ENCODE measurements around the gene PSMC5.
"Not testable (repeated sequence)": the region's sequence is repeated elsewhere in the genome, so short reads cannot be mapped to it uniquely, and the experiment has no call there.

The PSMC5 gene

GRCh38 chr17:63850401-63850800 lies 23.2 kb downstream of the PSMC5 start:
- intact Hi-C loops (cut with micrococcal nuclease), result no loop called here
- peaks cover 15% of the 10 kb centered on the region for H3K4me1 Mint-ChIP-seq (ENCODE audit: low read depth)
- no peak overlapping the region for H3K4me3 Mint-ChIP-seq
- no peaks in the 10 kb centered on the region for H3K36me3 Mint-ChIP-seq (ENCODE audit: low read depth)
- peaks cover 7% of the 10 kb centered on the region for H3K27me3 Mint-ChIP-seq
- H3K9me3 Mint-ChIP-seq, result peaks cover 8% of the 10 kb centered on the region
- no peak overlapping the region for H3K27ac Mint-ChIP-seq

- Mint-ChIP-seq H3K36me3 (ENCODE audit: low read depth) (no peaks in the 10 kb centered on the region), H3K4me1 (ENCODE audit: low read depth) (peaks cover 10% of the 10 kb centered on the region), H3K27ac (no peak overlapping the region), H3K27me3 (peaks cover 7% of the 10 kb centered on the region), H3K9me3 (peaks cover 1% of the 10 kb centered on the region), H3K4me3 (no peak overlapping the region)
- intact Hi-C loops (cut with micrococcal nuclease), result no loop called here
Measured at GRCh38 chr17:63853260-63853659, 26.0 kb downstream of the PSMC5 start.

- Mint-ChIP-seq H3K27ac (no peak overlapping the region), H3K4me3 (no peak overlapping the region), H3K4me1 (ENCODE audit: low read depth) (peaks cover under 1% of the 10 kb centered on the region), H3K9me3 (no peaks in the 10 kb centered on the region), H3K27me3 (peaks cover 10% of the 10 kb centered on the region), H3K36me3 (ENCODE audit: low read depth) (no peaks in the 10 kb centered on the region)
- intact Hi-C loops (cut with micrococcal nuclease), result no loop called here
Measured at GRCh38 chr17:63854709-63855108, 27.5 kb downstream of the PSMC5 start.

GRCh38 chr17:63855185-63855584 lies 28.0 kb downstream of the PSMC5 start:
- no peak overlapping the region for H3K4me3 Mint-ChIP-seq
- H3K36me3 Mint-ChIP-seq (ENCODE audit: low read depth), result no peaks in the 10 kb centered on the region
- H3K27ac Mint-ChIP-seq, result no peak overlapping the region
- H3K27me3 Mint-ChIP-seq, result peaks cover 10% of the 10 kb centered on the region
- intact Hi-C loops (cut with micrococcal nuclease), result no loop called here
- H3K4me1 Mint-ChIP-seq (ENCODE audit: low read depth), result no peaks in the 10 kb centered on the region
- H3K9me3 Mint-ChIP-seq, result no peaks in the 10 kb centered on the region

- intact Hi-C loops (cut with micrococcal nuclease); H3K9me3 Mint-ChIP-seq; H3K4me1 Mint-ChIP-seq (ENCODE audit: low read depth); H3K4me3 Mint-ChIP-seq; H3K36me3 Mint-ChIP-seq (ENCODE audit: low read depth); H3K27ac Mint-ChIP-seq: not testable (repeated sequence)
- H3K27me3 Mint-ChIP-seq, result peaks cover 11% of the 10 kb centered on the region
Measured at GRCh38 chr17:63856425-63856824, 29.2 kb downstream of the PSMC5 start.

GRCh38 chr17:63859257-63859656 lies 32.0 kb downstream of the PSMC5 start:
- H3K4me1 Mint-ChIP-seq (ENCODE audit: low read depth), result no peaks in the 10 kb centered on the region
- H3K27ac Mint-ChIP-seq, result no peak overlapping the region
- H3K27me3 Mint-ChIP-seq, result peaks cover 15% of the 10 kb centered on the region
- H3K9me3 Mint-ChIP-seq, result no peaks in the 10 kb centered on the region
- no peaks in the 10 kb centered on the region for H3K36me3 Mint-ChIP-seq (ENCODE audit: low read depth)
- intact Hi-C loops (cut with micrococcal nuclease), result no loop called here
- no peak overlapping the region for H3K4me3 Mint-ChIP-seq

GRCh38 chr17:63866625-63867024 lies 39.4 kb downstream of the PSMC5 start:
- Mint-ChIP-seq H3K27me3 (peaks cover 17% of the 10 kb centered on the region), H3K4me1 (ENCODE audit: low read depth) (peaks cover 12% of the 10 kb centered on the region)
- H3K27ac Mint-ChIP-seq; H3K4me3 Mint-ChIP-seq; intact Hi-C loops (cut with micrococcal nuclease); H3K36me3 Mint-ChIP-seq (ENCODE audit: low read depth); H3K9me3 Mint-ChIP-seq: not testable (repeated sequence)

- H3K9me3 Mint-ChIP-seq; H3K36me3 Mint-ChIP-seq (ENCODE audit: low read depth); intact Hi-C loops (cut with micrococcal nuclease); H3K27ac Mint-ChIP-seq; H3K4me3 Mint-ChIP-seq: not testable (repeated sequence)
- H3K27me3 Mint-ChIP-seq, result peaks cover 15% of the 10 kb centered on the region
- H3K4me1 Mint-ChIP-seq (ENCODE audit: low read depth), result peaks cover 12% of the 10 kb centered on the region
Measured at GRCh38 chr17:63869491-63870291, 42.5 kb downstream of the PSMC5 start.

GRCh38 chr17:63870292-63870665 lies 43.0 kb downstream of the PSMC5 start:
- H3K9me3 Mint-ChIP-seq; H3K27ac Mint-ChIP-seq; H3K4me3 Mint-ChIP-seq; H3K36me3 Mint-ChIP-seq (ENCODE audit: low read depth); intact Hi-C loops (cut with micrococcal nuclease): not testable (repeated sequence)
- Mint-ChIP-seq H3K4me1 (ENCODE audit: low read depth) (peaks cover 12% of the 10 kb centered on the region), H3K27me3 (peaks cover 19% of the 10 kb centered on the region)

GRCh38 chr17:63871646-63872365 lies 44.6 kb downstream of the PSMC5 start:
- H3K4me1 Mint-ChIP-seq (ENCODE audit: low read depth); H3K9me3 Mint-ChIP-seq; H3K4me3 Mint-ChIP-seq; intact Hi-C loops (cut with micrococcal nuclease); H3K36me3 Mint-ChIP-seq (ENCODE audit: low read depth); H3K27ac Mint-ChIP-seq: not testable (repeated sequence)
- H3K27me3 Mint-ChIP-seq, result peaks cover 21% of the 10 kb centered on the region

- H3K4me3 Mint-ChIP-seq; H3K36me3 Mint-ChIP-seq (ENCODE audit: low read depth); intact Hi-C loops (cut with micrococcal nuclease); H3K4me1 Mint-ChIP-seq (ENCODE audit: low read depth); H3K9me3 Mint-ChIP-seq; H3K27ac Mint-ChIP-seq: not testable (repeated sequence)
- H3K27me3 Mint-ChIP-seq, result peaks cover 25% of the 10 kb centered on the region
Measured at GRCh38 chr17:63873577-63873976, 46.3 kb downstream of the PSMC5 start, which contains the start of gene CSH2. CSH2 (minus strand) TSS chr17:63873677; CDS start chr17:63873614, 63 bp downstream.

GRCh38 chr17:63874061-63874626 lies 46.9 kb downstream of the PSMC5 start:
- H3K9me3 Mint-ChIP-seq; H3K4me1 Mint-ChIP-seq (ENCODE audit: low read depth); H3K36me3 Mint-ChIP-seq (ENCODE audit: low read depth); H3K4me3 Mint-ChIP-seq; intact Hi-C loops (cut with micrococcal nuclease); H3K27ac Mint-ChIP-seq: not testable (repeated sequence)
- peaks cover 28% of the 10 kb centered on the region for H3K27me3 Mint-ChIP-seq

- H3K4me1 Mint-ChIP-seq (ENCODE audit: low read depth); H3K36me3 Mint-ChIP-seq (ENCODE audit: low read depth); intact Hi-C loops (cut with micrococcal nuclease); H3K27ac Mint-ChIP-seq; H3K4me3 Mint-ChIP-seq; H3K9me3 Mint-ChIP-seq: not testable (repeated sequence)
- H3K27me3 Mint-ChIP-seq, result peaks cover 28% of the 10 kb centered on the region
Measured at GRCh38 chr17:63874693-63875092, 47.5 kb downstream of the PSMC5 start.

- not testable (repeated sequence) for H3K36me3 Mint-ChIP-seq (ENCODE audit: low read depth)
Measured at GRCh38 chr17:63878413-63878812, 51.2 kb downstream of the PSMC5 start.

More at GRCh38 chr17:63878413-63878812, 51.2 kb downstream of the PSMC5 start:
- intact Hi-C loops (cut with micrococcal nuclease); H3K4me1 Mint-ChIP-seq (ENCODE audit: low read depth); H3K27ac Mint-ChIP-seq; H3K9me3 Mint-ChIP-seq; H3K4me3 Mint-ChIP-seq: not testable (repeated sequence)
- peaks cover 31% of the 10 kb centered on the region for H3K27me3 Mint-ChIP-seq
